ENCODE measurements around the gene PLSCR2.

DNA sequence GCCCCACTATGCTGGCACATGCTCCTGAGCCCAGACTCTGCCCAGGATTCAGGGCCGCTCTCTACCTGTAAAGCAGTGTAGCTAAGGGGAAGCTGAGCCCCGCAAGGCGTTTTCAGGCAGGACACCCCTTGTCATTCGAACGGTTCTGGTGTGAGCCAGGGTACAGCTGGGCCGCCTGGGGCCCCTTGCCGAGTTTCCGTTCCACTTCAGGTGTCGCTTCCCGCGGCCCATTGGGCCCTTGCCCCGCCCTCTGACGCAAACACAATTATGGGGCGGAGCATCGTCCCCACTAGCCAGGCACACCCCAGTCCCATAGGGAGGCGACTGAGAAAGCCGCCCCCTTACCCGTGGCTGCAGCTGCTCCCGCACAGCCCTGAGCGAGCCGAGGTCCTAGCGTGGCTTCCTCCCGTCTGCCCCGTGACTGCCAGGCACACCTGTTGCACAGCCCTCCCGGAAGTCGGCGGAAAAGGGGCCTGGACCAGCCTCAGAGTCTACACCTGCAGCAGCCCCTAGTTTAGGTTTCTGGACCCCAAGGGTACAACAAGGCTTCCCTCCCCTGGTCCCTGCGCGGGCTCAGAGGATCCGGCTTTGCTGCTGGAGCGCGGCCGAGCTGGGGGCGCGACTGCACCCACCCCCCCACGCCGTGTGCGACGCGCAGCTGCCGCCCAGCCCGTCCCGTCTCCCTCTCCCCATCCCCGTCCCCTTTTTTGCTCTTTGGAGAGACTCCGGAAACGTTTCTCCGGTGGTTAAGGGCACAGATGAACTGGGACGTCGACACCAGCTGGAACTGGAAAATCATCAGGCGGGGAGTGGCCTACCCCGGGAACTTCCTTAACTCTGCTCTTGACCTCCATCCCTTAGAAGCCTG lies at the start of gene PLSCR2:
- TF ChIP-seq, protein P1, sequence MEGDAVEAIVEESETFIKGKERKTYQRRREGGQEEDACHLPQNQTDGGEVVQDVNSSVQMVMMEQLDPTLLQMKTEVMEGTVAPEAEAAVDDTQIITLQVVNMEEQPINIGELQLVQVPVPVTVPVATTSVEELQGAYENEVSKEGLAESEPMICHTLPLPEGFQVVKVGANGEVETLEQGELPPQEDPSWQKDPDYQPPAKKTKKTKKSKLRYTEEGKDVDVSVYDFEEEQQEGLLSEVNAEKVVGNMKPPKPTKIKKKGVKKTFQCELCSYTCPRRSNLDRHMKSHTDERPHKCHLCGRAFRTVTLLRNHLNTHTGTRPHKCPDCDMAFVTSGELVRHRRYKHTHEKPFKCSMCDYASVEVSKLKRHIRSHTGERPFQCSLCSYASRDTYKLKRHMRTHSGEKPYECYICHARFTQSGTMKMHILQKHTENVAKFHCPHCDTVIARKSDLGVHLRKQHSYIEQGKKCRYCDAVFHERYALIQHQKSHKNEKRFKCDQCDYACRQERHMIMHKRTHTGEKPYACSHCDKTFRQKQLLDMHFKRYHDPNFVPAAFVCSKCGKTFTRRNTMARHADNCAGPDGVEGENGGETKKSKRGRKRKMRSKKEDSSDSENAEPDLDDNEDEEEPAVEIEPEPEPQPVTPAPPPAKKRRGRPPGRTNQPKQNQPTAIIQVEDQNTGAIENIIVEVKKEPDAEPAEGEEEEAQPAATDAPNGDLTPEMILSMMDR (optimal IDR thresholded peaks at IDR 0.05 in 1 of 3, IDR thresholded peaks at IDR 0.05 in 1 of 3, conservative IDR thresholded peaks at IDR 0.05 in 1 of 3; ENCODE audit: extremely low read depth in 1 of 3, insufficient read depth in 2 of 3, low read length in 3 of 3) = no peak
- TF ChIP-seq EZH2 (IDR thresholded peaks at IDR 0.05; ENCODE audit: low read length) = no peak
